ENCODE results near the gene MTMR11. TPM values are rescaled to one million over a fixed set of nuclear protein-coding genes. Genes with fewer than 3 reads are reported as not detected.

The MTMR11 gene
- total and polyA plus RNA-seq, 10 of the 15 experiments (the other 5 are each of a cell fraction or from before 2014, with no cell fraction given): 0.35 to 1.1 (median 0.73) TPM

DNA sequence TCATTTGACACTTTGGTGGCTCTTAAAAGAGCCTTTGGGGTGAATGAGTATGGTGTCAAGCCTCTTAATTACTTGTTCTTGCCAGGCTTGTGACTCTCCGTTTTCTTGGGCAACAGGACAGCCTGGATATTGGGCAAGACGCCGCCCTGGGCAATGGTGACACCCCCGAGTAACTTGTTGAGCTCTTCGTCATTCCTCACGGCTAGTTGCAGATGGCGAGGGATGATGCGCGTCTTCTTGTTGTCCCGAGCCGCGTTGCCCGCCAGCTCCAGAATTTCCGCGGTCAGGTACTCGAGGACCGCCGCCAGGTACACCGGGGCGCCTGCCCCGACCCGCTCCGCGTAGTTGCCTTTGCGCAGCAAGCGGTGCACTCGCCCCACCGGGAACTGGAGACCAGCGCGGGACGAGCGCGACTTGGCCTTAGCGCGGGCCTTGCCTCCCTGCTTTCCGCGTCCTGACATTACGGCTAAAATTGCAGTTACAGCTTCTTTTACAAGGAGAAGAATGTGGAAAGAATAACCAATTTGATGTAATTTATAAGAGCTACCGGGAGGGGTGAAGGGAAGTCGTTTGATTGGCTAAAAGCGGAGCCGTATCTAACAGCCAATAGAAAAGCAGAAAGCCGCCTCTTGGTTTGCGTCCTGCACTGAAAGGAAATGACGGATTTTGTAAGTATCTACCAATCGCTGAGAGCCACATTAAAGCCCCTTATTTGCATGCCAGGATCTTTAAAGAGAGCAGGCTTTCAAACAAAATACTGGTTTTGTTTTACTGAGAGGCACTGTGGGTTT lies 49.0 kb downstream of the MTMR11 start (continued):
- TF ChIP-seq, protein P1, sequence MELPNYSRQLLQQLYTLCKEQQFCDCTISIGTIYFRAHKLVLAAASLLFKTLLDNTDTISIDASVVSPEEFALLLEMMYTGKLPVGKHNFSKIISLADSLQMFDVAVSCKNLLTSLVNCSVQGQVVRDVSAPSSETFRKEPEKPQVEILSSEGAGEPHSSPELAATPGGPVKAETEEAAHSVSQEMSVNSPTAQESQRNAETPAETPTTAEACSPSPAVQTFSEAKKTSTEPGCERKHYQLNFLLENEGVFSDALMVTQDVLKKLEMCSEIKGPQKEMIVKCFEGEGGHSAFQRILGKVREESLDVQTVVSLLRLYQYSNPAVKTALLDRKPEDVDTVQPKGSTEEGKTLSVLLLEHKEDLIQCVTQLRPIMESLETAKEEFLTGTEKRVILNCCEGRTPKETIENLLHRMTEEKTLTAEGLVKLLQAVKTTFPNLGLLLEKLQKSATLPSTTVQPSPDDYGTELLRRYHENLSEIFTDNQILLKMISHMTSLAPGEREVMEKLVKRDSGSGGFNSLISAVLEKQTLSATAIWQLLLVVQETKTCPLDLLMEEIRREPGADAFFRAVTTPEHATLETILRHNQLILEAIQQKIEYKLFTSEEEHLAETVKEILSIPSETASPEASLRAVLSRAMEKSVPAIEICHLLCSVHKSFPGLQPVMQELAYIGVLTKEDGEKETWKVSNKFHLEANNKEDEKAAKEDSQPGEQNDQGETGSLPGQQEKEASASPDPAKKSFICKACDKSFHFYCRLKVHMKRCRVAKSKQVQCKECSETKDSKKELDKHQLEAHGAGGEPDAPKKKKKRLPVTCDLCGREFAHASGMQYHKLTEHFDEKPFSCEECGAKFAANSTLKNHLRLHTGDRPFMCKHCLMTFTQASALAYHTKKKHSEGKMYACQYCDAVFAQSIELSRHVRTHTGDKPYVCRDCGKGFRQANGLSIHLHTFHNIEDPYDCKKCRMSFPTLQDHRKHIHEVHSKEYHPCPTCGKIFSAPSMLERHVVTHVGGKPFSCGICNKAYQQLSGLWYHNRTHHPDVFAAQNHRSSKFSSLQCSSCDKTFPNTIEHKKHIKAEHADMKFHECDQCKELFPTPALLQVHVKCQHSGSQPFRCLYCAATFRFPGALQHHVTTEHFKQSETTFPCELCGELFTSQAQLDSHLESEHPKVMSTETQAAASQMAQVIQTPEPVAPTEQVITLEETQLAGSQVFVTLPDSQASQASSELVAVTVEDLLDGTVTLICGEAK (IDR thresholded peaks at IDR 0.05; ENCODE audit: borderline replicate concordance): peak; percentile 68; the same call in 1 of the 2 replicates
- TF ChIP-seq SUZ12 (IDR thresholded peaks at IDR 0.05; ENCODE audit: unreplicated experiment) (no peak), MEF2B (IDR thresholded peaks at IDR 0.05; ENCODE audit: partially characterized antibody, poor library complexity, severe bottlenecking) (no peak), ETV6 (conservative IDR thresholded peaks at IDR 0.05 in 1 of 2, IDR thresholded peaks at IDR 0.05 in 1 of 2; ENCODE audit: borderline replicate concordance in 1 of 2, low read depth in 1 of 2) (0 out of 4 replicates have a peak, but pooled peaks of 1 of the 2 experiments have one; percentile 3), ASH2L (IDR thresholded peaks at IDR 0.05; ENCODE audit: borderline replicate concordance, low read depth) (no peak), SIN3A (IDR thresholded peaks at IDR 0.05; ENCODE audit: low read depth, low read length) (0 out of 2 replicates have a peak, but pooled peaks have one; percentile 59), SREBF2 (IDR thresholded peaks at IDR 0.05; ENCODE audit: low read length) (no peak), ZNF622 (IDR thresholded peaks at IDR 0.05) (no peak), IRF4 (IDR thresholded peaks at IDR 0.05; ENCODE audit: low read depth, low read length) (no peak), FOS (IDR thresholded peaks at IDR 0.05; ENCODE audit: borderline replicate concordance, extremely low read depth, insufficient read length) (peak; percentile 35), TARDBP (IDR thresholded peaks at IDR 0.05; ENCODE audit: borderline replicate concordance) (no peak), ZNF24 (IDR thresholded peaks at IDR 0.05) (no peak; the same call in 1 of the 2 replicates), NR2C2 (IDR thresholded peaks at IDR 0.05; ENCODE audit: borderline replicate concordance, control insufficient read depth, insufficient read length, low read depth) (no peak)
- TF ChIP-seq, protein P2, sequence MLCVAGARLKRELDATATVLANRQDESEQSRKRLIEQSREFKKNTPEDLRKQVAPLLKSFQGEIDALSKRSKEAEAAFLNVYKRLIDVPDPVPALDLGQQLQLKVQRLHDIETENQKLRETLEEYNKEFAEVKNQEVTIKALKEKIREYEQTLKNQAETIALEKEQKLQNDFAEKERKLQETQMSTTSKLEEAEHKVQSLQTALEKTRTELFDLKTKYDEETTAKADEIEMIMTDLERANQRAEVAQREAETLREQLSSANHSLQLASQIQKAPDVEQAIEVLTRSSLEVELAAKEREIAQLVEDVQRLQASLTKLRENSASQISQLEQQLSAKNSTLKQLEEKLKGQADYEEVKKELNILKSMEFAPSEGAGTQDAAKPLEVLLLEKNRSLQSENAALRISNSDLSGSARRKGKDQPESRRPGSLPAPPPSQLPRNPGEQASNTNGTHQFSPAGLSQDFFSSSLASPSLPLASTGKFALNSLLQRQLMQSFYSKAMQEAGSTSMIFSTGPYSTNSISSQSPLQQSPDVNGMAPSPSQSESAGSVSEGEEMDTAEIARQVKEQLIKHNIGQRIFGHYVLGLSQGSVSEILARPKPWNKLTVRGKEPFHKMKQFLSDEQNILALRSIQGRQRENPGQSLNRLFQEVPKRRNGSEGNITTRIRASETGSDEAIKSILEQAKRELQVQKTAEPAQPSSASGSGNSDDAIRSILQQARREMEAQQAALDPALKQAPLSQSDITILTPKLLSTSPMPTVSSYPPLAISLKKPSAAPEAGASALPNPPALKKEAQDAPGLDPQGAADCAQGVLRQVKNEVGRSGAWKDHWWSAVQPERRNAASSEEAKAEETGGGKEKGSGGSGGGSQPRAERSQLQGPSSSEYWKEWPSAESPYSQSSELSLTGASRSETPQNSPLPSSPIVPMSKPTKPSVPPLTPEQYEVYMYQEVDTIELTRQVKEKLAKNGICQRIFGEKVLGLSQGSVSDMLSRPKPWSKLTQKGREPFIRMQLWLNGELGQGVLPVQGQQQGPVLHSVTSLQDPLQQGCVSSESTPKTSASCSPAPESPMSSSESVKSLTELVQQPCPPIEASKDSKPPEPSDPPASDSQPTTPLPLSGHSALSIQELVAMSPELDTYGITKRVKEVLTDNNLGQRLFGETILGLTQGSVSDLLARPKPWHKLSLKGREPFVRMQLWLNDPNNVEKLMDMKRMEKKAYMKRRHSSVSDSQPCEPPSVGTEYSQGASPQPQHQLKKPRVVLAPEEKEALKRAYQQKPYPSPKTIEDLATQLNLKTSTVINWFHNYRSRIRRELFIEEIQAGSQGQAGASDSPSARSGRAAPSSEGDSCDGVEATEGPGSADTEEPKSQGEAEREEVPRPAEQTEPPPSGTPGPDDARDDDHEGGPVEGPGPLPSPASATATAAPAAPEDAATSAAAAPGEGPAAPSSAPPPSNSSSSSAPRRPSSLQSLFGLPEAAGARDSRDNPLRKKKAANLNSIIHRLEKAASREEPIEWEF (IDR thresholded peaks at IDR 0.05; ENCODE audit: insufficient replicate concordance, low read depth, low read length): no peak
- TF ChIP-seq, protein P3, sequence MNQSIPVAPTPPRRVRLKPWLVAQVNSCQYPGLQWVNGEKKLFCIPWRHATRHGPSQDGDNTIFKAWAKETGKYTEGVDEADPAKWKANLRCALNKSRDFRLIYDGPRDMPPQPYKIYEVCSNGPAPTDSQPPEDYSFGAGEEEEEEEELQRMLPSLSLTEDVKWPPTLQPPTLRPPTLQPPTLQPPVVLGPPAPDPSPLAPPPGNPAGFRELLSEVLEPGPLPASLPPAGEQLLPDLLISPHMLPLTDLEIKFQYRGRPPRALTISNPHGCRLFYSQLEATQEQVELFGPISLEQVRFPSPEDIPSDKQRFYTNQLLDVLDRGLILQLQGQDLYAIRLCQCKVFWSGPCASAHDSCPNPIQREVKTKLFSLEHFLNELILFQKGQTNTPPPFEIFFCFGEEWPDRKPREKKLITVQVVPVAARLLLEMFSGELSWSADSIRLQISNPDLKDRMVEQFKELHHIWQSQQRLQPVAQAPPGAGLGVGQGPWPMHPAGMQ (IDR thresholded peaks at IDR 0.05; ENCODE audit: borderline replicate concordance): no peak

All from GM12878 (cell line).